Omental fat pad (tissue), 4 donors: Measurements from ENCODE around the gene IFT88. TPM values are rescaled to one million over a fixed set of nuclear protein-coding genes. Genes with fewer than 3 reads are reported as not detected.
A peak's percentile ranks its signal among the peaks of the same experiment; 100 is the strongest.

Experiments
- ATAC-seq: fragments of 150-250 bp; one replicate; pipeline ENCODE4 v1.9.1; 2016; ENCODE audit warnings: mild to moderate bottlenecking, moderate library complexity; ENCODE audit not compliant: low FRiP score
- DNase-seq: peaks from one replicate; pipeline ENCODE4 v3.0.0-alpha.2; 2019; ENCODE audit warnings: low spot score
- CTCF ChIP-seq, 3 donors: fragments of 450-650 bp; IDR thresholded peaks; one replicate each; pipeline ENCODE4 v1.5.1; 2016 to 2017; ENCODE audit warnings: antibody characterized with exemption in 3 of 3, mild to moderate bottlenecking in 3 of 3, moderate library complexity in 2 of 3
- total RNA-seq, 4 donors: library from RNA; depleted of rRNA; stranded (reverse); fragments of >200 nt; gene quantifications; one replicate each; pipeline ENCODE4 v1.1.0, GENCODE V29; 2016

The IFT88 gene
- total RNA-seq, 4 donors from 2014 or later, result 9.2 to 14.2 (median 11.3) TPM

DNA sequence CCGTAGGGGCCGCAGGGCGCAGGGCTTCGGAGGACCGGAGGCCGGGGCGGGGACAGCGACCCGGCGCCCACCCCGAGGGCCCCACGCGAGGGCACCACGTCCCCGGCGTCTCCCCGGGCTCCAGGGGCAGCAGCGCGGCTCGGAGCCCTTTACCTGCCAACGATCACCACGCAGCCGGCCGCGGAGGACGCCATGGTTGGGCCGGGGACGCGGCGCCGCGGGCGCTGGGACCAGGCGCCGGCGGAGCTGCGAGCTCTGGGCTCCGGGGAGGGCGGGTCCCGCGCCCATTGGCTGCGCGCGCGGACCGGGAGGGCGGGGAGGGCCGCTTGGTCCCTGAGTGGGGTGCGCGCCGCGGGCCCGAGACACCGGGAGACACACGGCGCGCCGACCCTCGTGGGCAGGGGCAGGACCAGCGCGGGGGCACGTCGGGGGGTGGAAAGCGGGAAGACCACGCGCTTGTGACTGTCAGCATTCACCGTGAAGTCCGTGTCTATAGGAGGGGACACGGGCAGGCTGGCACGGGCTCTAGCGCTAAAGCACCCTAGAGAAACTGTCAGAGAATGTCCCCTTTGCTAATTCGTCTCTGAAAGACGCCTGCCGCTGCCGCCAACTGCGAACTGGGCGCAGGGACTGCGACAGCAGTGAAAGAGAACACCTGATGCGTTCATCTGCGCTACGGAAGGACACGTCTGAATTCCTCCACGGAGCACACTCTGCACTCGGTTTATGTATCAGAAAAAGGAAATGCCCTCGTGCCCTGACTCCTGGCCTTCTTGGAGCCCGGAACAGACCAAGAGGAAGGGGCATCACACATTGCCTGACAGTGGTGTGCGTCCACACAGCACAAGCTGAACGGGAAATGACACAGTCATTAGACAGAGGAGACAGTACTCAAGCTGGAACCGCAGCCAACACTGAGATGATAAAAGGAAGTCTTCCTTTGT is 41.1 kb upstream of the IFT88 start, which contains the start of gene CRYL1:
Gene CRYL1 (minus strand): TSS at position 257 of the 944 bp plus-strand sequence. CDS start 63 bp downstream, at position 194.
- no peak for TF ChIP-seq CTCF (IDR thresholded peaks at IDR 0.05)
- ATAC-seq (peak; percentile 97), DNase-seq (peak; percentile 43)

GRCh38 chr13:20526664-20527063 is 40.3 kb upstream of the IFT88 start:
- ATAC-seq (no peak), DNase-seq (no peak)
- no peak for TF ChIP-seq CTCF (IDR thresholded peaks at IDR 0.05)

DNA sequence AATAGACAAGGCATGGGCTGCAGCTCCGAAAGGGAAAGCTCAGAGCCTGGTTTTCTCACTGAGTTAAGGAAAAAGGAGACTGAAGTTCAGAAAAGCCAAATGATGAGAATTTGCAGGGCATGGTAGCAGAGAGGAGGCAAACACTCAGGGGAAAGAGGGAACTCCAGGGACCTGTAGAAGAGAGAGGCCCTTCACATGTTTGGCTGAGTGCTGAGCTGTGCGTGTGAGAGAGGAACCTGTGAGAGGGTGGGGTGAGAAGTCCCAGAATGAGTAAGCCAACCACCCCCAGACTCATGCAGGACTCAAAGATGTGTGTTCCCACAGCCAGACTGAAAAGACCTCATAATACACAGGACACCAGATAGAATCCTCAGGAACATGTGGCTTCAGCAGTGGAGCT is 38.5 kb upstream of the IFT88 start:
- no peak for TF ChIP-seq CTCF (IDR thresholded peaks at IDR 0.05)
- no peak for ATAC-seq
- DNase-seq, result no peak

DNA sequence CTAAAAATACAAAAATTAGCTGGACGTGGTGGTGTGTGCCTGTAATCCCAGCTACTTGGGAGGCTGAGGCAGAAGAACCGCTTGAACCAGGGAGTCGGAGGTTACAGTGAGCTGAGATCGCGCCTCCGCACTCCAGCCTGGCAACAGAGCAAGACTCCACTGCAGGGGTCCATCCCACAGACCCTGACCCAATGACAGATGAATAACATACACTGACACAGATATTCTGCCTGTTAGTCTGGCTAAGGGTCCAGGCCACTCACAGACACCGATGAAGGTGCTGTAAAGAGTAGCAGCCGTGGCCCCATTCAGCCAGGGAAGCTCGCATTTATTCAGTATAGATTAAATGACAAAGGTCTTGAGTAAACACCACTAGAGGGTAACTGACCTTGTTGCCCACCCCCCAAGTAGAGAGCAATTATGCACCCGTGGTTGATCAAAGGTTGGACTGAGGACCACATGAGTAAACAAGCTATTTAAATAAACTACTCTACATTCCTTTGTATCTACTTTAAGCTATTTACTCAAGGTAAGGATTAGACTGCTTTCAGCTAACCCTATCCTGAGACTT is 32.8 kb upstream of the IFT88 start:
- ATAC-seq (no peak), DNase-seq (no peak)
- TF ChIP-seq CTCF (IDR thresholded peaks at IDR 0.05), result no peak

DNA sequence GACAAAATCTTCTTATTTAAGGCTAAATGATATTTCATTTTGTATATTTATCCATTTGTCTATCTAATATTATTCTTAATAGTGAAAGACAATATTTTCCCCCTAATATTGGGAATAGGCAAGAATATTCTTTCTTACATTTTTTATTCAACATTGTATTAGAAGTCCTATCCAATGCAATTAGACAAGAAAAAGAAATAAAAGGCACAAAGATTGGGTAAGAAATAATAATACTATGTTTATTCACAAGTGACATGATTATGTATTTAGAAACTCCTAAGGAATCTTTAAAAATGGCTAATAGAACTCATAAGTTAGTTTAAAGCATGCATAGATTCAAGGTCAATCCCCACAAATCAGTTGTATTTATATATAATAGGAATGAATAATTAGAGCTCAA is 30.0 kb upstream of the IFT88 start:
- no peak for TF ChIP-seq CTCF (IDR thresholded peaks at IDR 0.05)
- ATAC-seq (no peak), DNase-seq (no peak)

- TF ChIP-seq CTCF (IDR thresholded peaks at IDR 0.05), result no peak
- no peak for ATAC-seq
- DNase-seq, result no peak
Observed at GRCh38 chr13:20544201-20544923, 22.6 kb upstream of the IFT88 start.
